ENCODE results near the gene TSSC4.

TSSC4 gene

GRCh38 chr11:2451916-2452315, 51.4 kb downstream of the TSSC4 start:
- no peak for DNase-seq

- DNase-seq = no peak
Observed at GRCh38 chr11:2452321-2453012, 51.9 kb downstream of the TSSC4 start.

GRCh38 chr11:2453436-2453835, 52.9 kb downstream of the TSSC4 start:
- no peak for DNase-seq

Data from kidney glomerular epithelial cell (primary cell).